Activated naive CD8-positive, alpha-beta T cell treated with anti-CD3 and anti-CD28 coated beads, Interleukin-2, amount 10 ng/mL, durations not matched to agents 7 days and 5 days (primary cell): Measurements from ENCODE around the gene IL27RA. TPM values are rescaled to one million over a fixed set of nuclear protein-coding genes. Genes with fewer than 3 reads are reported as not detected.
"Not testable (repeated sequence)": the region's sequence is repeated elsewhere in the genome, so short reads cannot be mapped to it uniquely, and the experiment has no call there.

Experiments
- ATAC-seq: fragments of 150-1000 bp; cut with Tn5 transposase; one replicate; pipeline ENCODE4 v1.10.0; 2021; ENCODE audit warnings: low read depth, moderate library complexity
- POLR2A ChIA-PET: fragments of 350-600 bp; sonication (Branson Sonifier 250); formaldehyde crosslinking; loops from one replicate; lab custom pipeline; 2021; ENCODE audit warnings: antibody characterized with exemption; lab: Charles Lee
- DNase-seq: peaks from one replicate; pipeline ENCODE4 v3.0.0; 2021
- H3K27ac Mint-ChIP-seq: one replicate; pipeline ENCODE4 v1.8.0; 2022; ENCODE audit warnings: mild to moderate bottlenecking, mixed read lengths
- H3K27me3 Mint-ChIP-seq: one replicate; pipeline ENCODE4 v1.8.0; 2022; ENCODE audit warnings: mild to moderate bottlenecking, moderate library complexity, mixed read lengths
- H3K36me3 Mint-ChIP-seq: one replicate; pipeline ENCODE4 v1.8.0; 2021; ENCODE audit warnings: mild to moderate bottlenecking, mixed read lengths
- H3K4me1 Mint-ChIP-seq: one replicate; pipeline ENCODE4 v1.8.0; 2021; ENCODE audit warnings: mixed read lengths
- H3K4me3 Mint-ChIP-seq: one replicate; pipeline ENCODE4 v1.8.0; 2022; ENCODE audit warnings: mild to moderate bottlenecking, moderate library complexity, mixed read lengths
- H3K9me3 Mint-ChIP-seq: one replicate; pipeline ENCODE4 v1.8.0; 2021; ENCODE audit warnings: mixed read lengths
- total RNA-seq, 2 experiments: library from RNA; stranded (reverse); gene quantifications; one replicate each; pipeline ENCODE4 v1.2.3, GENCODE V29; 2021

Gene IL27RA
- total RNA-seq, 2 experiments from 2014 or later: 41.6 to 43.8 TPM

DNA sequence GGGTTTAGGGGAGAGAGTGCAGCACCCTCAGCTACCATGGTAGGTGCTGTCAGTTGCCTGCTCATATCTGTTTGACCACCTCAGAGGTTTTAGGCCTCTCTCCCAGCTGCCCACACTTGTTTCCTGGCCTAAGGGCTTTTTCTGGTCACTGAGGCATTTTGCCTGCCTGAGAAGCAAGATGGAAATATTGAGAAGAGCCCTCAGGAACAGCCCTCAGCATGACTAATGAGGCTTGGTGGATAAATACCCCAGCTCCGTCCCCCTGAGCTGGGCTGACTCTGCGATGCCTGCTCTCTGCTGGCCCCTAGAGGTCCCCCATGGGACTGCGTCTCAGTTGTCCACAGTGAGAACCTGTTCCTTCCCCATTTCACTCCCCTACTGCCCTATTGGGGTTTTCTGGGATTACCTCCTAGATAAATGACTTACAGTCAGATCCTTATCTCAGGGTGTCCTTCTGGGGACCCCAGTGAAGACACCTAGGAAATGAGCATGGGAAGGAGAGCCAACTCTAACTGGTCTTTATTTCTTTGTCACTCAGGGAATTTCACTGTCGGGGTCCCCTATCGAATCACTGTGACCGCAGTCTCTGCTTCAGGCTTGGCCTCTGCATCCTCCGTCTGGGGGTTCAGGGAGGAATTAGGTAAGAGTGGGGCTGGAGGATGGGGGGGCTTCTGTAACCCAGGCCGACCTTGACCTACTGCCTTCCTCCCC is 17.0 kb downstream of the IL27RA start:
- Mint-ChIP-seq H3K4me1 (no peaks in the 10 kb centered on the region), H3K27ac (no peak overlapping the region), H3K36me3 (peaks cover 28% of the 10 kb centered on the region), H3K4me3 (no peak overlapping the region), H3K27me3 (no peaks in the 10 kb centered on the region), H3K9me3 (no peaks in the 10 kb centered on the region)
- DNase-seq (peak; percentile 83), ATAC-seq (peak; percentile 56)
- POLR2A ChIA-PET: interaction anchor here (0.8 to 2.2 kb wide), 3 partner anchors 9 to 167 kb away, joined by 3 to 6 read pairs (median 4); no protein-coding TSS in a partner anchor

DNA sequence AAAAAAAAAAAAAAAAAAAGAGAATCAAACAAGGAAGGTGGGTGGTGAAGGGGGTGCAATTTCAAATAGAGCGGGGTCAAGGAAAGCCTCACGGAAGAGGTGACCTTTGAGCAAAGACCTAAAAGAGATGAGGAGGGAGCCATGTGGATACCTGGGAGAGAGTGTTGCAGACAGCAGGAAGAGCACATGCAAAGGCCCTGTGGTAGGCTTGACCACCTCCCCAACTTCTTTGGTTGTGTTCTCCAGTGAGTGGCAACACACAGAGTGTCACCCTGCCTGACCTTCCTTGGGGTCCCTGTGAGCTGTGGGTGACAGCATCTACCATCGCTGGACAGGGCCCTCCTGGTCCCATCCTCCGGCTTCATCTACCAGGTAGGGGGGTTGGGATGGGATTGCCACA is 18.9 kb downstream of the IL27RA start:
- ATAC-seq (no peak), DNase-seq (no peak)
- H3K27ac Mint-ChIP-seq: no peak overlapping the region
- H3K36me3 Mint-ChIP-seq: peaks cover 33% of the 10 kb centered on the region
- H3K4me3 Mint-ChIP-seq: no peak overlapping the region
- H3K9me3 Mint-ChIP-seq: no peaks in the 10 kb centered on the region
- peaks cover 2% of the 10 kb centered on the region for H3K4me1 Mint-ChIP-seq
- POLR2A ChIA-PET: no interaction called here
- H3K27me3 Mint-ChIP-seq: no peaks in the 10 kb centered on the region

DNA sequence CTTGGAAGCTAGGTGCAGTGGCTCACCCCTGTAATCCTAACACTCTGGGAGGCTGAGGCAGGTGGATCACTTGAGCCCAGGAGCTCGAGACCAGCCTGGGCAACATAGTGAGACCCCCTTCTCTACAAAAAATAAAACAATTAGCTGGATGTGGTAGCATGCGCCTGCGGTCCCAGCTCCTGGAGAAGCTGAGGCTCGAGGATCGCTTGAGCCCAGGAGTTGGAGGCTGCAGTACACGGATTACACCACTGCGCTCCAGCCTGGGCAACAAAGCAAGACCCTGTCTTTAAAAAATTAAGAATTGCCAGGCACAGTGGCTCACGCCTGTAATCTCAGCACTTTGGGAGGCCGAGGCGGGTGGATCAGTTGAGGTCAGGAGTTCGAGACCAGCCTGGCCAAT is 19.4 kb downstream of the IL27RA start:
- H3K27ac Mint-ChIP-seq: not testable (repeated sequence)
- peaks cover 33% of the 10 kb centered on the region for H3K36me3 Mint-ChIP-seq

DNA sequence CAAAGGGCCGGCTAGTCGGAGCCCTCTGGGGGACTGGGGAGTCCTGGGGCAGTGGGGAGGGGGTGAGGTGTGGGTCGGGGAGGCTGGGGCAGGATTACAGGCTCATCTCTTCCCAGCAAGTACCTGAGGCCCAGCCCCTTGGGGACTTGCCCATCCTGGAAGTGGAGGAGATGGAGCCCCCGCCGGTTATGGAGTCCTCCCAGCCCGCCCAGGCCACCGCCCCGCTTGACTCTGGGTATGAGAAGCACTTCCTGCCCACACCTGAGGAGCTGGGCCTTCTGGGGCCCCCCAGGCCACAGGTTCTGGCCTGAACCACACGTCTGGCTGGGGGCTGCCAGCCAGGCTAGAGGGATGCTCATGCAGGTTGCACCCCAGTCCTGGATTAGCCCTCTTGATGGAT is 20.4 kb downstream of the IL27RA start:
- Mint-ChIP-seq H3K36me3 (peaks cover 29% of the 10 kb centered on the region), H3K27ac (no peak overlapping the region), H3K4me3 (no peak overlapping the region), H3K4me1 (peaks cover 2% of the 10 kb centered on the region), H3K27me3 (peaks cover 2% of the 10 kb centered on the region), H3K9me3 (no peaks in the 10 kb centered on the region)
- POLR2A ChIA-PET: interaction anchor here (0.6 to 0.8 kb wide), 2 partner anchors 127 to 190 kb away, joined by 3 to 4 read pairs; no protein-coding TSS in a partner anchor
- DNase-seq (no peak), ATAC-seq (no peak)

More for the DNA sequence above, 19.4 kb downstream of the IL27RA start:
- H3K4me3 Mint-ChIP-seq, ATAC-seq, H3K9me3 Mint-ChIP-seq, H3K4me1 Mint-ChIP-seq, DNase-seq, POLR2A ChIA-PET, H3K27me3 Mint-ChIP-seq: not testable (repeated sequence)

DNA sequence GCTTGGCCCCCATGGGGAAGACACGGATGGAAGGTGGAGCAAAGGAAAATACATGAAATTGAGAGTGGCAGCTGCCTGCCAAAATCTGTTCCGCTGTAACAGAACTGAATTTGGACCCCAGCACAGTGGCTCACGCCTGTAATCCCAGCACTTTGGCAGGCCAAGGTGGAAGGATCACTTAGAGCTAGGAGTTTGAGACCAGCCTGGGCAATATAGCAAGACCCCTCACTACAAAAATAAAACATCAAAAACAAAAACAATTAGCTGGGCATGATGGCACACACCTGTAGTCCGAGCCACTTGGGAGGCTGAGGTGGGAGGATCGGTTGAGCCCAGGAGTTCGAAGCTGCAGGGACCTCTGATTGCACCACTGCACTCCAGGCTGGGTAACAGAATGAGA is 20.9 kb downstream of the IL27RA start:
- H3K27ac Mint-ChIP-seq: no peak overlapping the region
- peaks cover 5% of the 10 kb centered on the region for H3K27me3 Mint-ChIP-seq
- POLR2A ChIA-PET: interaction anchor here (0.6 to 0.9 kb wide), 3 partner anchors 83 to 171 kb away, joined by 3 to 4 read pairs (median 4); no protein-coding TSS in a partner anchor
- no peaks in the 10 kb centered on the region for H3K9me3 Mint-ChIP-seq
- H3K4me1 Mint-ChIP-seq: peaks cover 2% of the 10 kb centered on the region
- ATAC-seq (no peak), DNase-seq (no peak)
- H3K4me3 Mint-ChIP-seq: no peak overlapping the region
- peaks cover 29% of the 10 kb centered on the region for H3K36me3 Mint-ChIP-seq

DNA sequence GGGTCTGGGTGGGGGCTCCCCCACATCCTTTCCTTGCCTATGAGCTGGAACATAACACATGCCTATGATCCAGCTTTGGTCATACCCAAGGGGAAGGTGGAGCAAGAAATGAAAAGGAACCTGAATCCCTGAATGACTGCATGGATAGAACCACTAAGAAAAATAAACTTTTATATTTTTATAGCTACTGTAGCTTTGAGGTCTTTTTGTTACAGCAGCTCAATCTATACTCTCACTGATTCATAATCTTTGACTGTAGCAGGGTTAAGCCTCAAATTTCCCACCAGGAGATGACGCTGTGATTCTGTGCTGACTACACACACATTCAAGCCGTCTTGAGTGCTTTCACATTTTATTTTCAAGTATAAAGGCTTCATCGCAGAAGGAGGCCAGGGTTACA is 21.5 kb downstream of the IL27RA start:
- no peak for ATAC-seq
- Mint-ChIP-seq H3K27ac (no peak overlapping the region), H3K4me1 (peaks cover 3% of the 10 kb centered on the region), H3K36me3 (peaks cover 29% of the 10 kb centered on the region), H3K27me3 (peaks cover 10% of the 10 kb centered on the region), H3K4me3 (no peak overlapping the region), H3K9me3 (no peaks in the 10 kb centered on the region)
- DNase-seq: no peak
- POLR2A ChIA-PET: interaction anchor here (0.6 to 0.9 kb wide), 2 partner anchors 83 to 171 kb away, joined by 3 to 4 read pairs; no protein-coding TSS in a partner anchor

DNA sequence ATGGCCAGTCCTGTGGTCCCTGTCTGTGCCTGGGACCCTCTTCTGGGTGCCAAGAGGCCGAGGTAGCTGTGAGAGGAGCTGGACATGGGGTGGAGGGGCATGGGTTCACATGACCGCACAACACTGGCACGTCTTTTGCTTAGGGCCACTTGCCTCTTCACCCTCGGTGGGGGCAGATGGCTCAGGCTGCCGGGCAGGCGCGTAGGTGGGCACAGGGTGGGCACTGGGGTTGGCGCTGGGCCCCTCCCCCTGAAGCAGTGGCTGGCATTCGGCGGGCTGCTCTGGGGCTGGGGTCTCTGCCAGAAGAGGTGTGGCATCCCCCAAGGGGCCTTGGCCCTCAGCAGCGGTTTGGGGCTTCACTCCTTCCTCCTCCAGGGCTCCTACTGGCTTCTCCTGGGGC is 21.9 kb downstream of the IL27RA start:
- ATAC-seq (no peak), DNase-seq (no peak)
- Mint-ChIP-seq H3K4me1 (peaks cover 8% of the 10 kb centered on the region), H3K4me3 (no peak overlapping the region), H3K27me3 (peaks cover 15% of the 10 kb centered on the region), H3K36me3 (peaks cover 25% of the 10 kb centered on the region), H3K9me3 (no peaks in the 10 kb centered on the region), H3K27ac (no peak overlapping the region)
- POLR2A ChIA-PET: no interaction called here

DNA sequence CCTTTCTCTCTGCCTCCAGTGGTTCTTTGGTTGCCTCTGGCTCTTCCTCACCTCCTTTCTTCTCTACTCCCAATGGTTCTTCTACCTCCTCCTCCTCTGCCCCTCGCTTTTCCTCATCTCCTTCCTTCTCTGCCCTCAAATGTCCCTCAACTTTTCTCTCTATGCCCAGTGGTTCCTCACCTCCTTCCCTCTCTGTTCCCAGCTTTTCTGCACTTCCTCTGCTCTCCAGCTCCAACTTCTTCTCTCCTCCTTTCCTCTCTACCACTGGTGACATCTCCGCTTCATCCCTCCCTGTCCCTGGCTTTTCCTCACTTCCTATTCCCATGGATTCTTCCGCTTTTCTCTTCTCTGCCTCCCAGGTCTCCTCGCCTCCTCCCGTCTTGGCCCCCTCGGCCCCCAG is 22.5 kb downstream of the IL27RA start:
- ATAC-seq (no peak), DNase-seq (no peak)
- peaks cover 24% of the 10 kb centered on the region for H3K36me3 Mint-ChIP-seq
- H3K27me3 Mint-ChIP-seq: peaks cover 21% of the 10 kb centered on the region
- peaks cover 12% of the 10 kb centered on the region for H3K4me1 Mint-ChIP-seq
- no peak overlapping the region for H3K27ac Mint-ChIP-seq
- H3K9me3 Mint-ChIP-seq: no peaks in the 10 kb centered on the region
- POLR2A ChIA-PET: no interaction called here
- H3K4me3 Mint-ChIP-seq: no peak overlapping the region

DNA sequence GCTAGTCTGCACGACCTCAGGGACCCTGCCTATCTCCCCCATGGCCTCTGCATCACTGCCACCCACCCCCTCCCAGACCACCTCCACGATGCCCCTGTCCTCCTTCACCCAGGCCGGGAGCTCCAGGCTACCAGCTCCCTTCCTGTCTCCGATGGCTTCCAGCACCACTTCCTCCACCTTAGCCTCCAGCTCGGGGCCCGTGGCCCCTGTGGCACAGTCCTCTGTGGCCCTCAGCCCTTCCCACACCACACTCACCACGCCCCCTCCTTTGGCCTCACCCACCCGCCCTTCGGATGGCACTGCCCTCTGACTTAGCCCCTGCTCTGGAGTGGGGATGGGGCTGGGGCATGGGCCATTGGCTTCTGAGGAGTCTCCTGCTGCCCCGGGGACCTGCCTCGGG is 23.2 kb downstream of the IL27RA start:
- POLR2A ChIA-PET: interaction anchor here (0.6 kb wide), 1 partner anchor 80 kb away, joined by 3 read pairs; no protein-coding TSS in a partner anchor
- no peak overlapping the region for H3K27ac Mint-ChIP-seq
- peaks cover 12% of the 10 kb centered on the region for H3K4me1 Mint-ChIP-seq
- H3K4me3 Mint-ChIP-seq: no peak overlapping the region
- H3K9me3 Mint-ChIP-seq: no peaks in the 10 kb centered on the region
- ATAC-seq (no peak), DNase-seq (no peak)
- peaks cover 24% of the 10 kb centered on the region for H3K36me3 Mint-ChIP-seq
- H3K27me3 Mint-ChIP-seq: peaks cover 24% of the 10 kb centered on the region

DNA sequence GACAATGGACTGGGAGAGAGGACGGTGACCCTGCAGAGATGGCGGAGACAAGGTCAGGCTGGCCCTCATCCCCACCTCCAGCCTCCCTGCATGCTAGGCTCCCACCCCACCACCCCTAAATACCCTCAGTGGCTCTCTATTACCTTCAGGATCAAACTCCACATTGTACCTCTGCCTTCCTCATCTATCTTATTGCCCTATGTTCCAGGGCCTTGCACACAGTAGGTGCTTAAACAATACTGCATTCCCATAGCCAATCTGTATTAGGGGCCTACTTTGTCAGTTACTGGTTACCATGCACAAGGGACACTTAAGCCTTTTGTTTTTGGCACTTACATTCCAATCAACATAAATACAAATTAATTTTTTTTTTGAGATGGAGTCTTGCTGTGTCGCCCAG is 23.8 kb downstream of the IL27RA start:
- POLR2A ChIA-PET: interaction anchor here (0.6 kb wide), 1 partner anchor 17 kb away, joined by 5 read pairs; no protein-coding TSS in a partner anchor
- peaks cover 29% of the 10 kb centered on the region for H3K27me3 Mint-ChIP-seq
- no peak overlapping the region for H3K27ac Mint-ChIP-seq
- DNase-seq (no peak), ATAC-seq (no peak)
- peaks cover 12% of the 10 kb centered on the region for H3K4me1 Mint-ChIP-seq
- peaks cover 19% of the 10 kb centered on the region for H3K36me3 Mint-ChIP-seq
- no peak overlapping the region for H3K4me3 Mint-ChIP-seq
- H3K9me3 Mint-ChIP-seq: no peaks in the 10 kb centered on the region

DNA sequence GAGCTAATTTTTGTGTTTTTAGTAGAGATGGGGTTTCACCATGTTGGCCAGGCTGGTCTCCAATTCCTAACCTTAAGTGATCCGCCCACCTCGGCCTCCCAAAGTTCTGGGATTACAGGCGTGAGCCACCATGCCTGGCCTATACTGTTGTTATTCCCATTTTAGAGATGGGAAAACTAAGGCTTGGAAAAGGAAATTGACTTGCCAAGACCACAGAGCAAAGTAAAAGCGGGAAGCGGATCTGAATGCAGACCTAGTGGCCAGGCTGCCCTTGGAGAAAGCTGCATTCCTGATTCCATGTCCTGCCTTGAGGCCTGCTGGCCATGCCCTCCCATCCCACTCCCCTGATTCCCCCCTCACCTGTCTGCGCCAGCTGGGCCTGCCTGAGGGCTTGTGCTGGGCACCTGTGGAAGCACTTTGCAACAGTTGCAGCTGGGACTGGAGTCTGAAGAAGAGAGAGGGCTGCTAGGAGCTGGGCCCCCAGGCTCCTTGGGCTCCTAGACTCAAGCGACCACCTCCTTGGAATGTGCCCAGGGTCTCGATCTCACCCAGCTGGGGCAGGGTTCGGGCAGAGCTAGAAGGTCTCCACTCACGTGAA is 24.6 kb downstream of the IL27RA start:
- H3K27ac Mint-ChIP-seq: no peak overlapping the region
- peaks cover 12% of the 10 kb centered on the region for H3K4me1 Mint-ChIP-seq
- H3K36me3 Mint-ChIP-seq: peaks cover 18% of the 10 kb centered on the region
- ATAC-seq: no peak
- peaks cover 32% of the 10 kb centered on the region for H3K27me3 Mint-ChIP-seq
- H3K9me3 Mint-ChIP-seq: no peaks in the 10 kb centered on the region
- DNase-seq: no peak
- no peak overlapping the region for H3K4me3 Mint-ChIP-seq
- POLR2A ChIA-PET: no interaction called here

DNA sequence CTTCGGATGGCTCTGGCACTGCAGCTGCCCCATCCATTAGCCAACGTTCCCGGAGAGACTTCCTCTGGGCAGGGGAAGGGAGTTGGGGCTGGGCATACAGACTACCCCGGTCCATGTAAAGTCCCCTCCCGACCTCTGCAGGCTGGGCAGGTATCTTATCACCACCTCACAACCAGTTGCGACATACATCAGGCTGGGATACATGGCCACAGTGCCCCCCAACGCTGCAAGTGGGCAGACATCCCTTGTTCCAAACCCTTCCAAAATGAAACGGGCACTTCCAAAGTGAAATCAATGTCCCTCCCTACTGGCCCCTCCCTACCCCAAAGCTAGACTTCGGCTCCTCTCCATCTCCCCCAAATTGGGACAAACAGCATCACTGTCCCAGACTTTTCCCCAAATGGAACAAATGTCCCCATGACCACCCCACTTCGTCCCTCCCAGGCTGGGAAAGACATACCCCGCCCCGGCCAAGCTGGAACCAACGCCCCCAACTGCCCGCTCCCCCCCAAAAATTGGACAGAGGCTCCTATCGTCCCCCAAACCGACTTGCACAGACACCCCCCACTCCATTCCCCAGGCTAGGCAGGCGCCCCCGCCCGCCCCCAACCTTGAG is 25.3 kb downstream of the IL27RA start:
- POLR2A ChIA-PET: interaction anchor here (0.5 to 1.0 kb wide), 4 partner anchors 9 to 399 kb away, joined by 3 to 6 read pairs (median 4); partner anchors contain the start of gene RFX1
- no peak for ATAC-seq

More for the DNA sequence above, 25.3 kb downstream of the IL27RA start:
- Mint-ChIP-seq H3K9me3 (no peaks in the 10 kb centered on the region), H3K4me1 (peaks cover 12% of the 10 kb centered on the region), H3K36me3 (peaks cover 14% of the 10 kb centered on the region), H3K27ac (no peak overlapping the region), H3K4me3 (peak overlapping the region; percentile 50), H3K27me3 (peaks cover 38% of the 10 kb centered on the region)
- no peak for DNase-seq
